ENCODE data around the gene AUTS2. TPM values are rescaled to one million over a fixed set of nuclear protein-coding genes. Genes with fewer than 3 reads are reported as not detected.

Gene AUTS2
- polyA plus RNA-seq, 1 donor from 2014 or later = 97.3 TPM

GRCh38 chr7:70730451-70731110, 1132.3 kb downstream of the AUTS2 start:
- Histone ChIP-seq H3K9me3 (ENCODE audit: low read length) (no peaks in the 10 kb centered on the region), H3K79me2 (replicated peaks; ENCODE audit: insufficient read depth, low read length) (peaks cover 88% of the 10 kb centered on the region), H3F3A (ENCODE audit: insufficient read depth, low read length, poor library complexity, severe bottlenecking) (no peaks in the 10 kb centered on the region), H3K4me3 (ENCODE audit: low read length) (no peak overlapping the region), H3K9me2 (ENCODE audit: insufficient read depth, low read length) (no peaks in the 10 kb centered on the region), H3K27me3 (ENCODE audit: insufficient read depth, low read depth, low read length) (no peaks in the 10 kb centered on the region), H3K27ac (ENCODE audit: low read length) (no peak overlapping the region), H2AFZ (ENCODE audit: low read depth, low read length) (no peak overlapping the region), H4K20me1 (ENCODE audit: insufficient read depth) (peaks cover 71% of the 10 kb centered on the region), H3K9ac (ENCODE audit: low read length) (no peak overlapping the region), H3K4me2 (ENCODE audit: low read length) (no peak overlapping the region), H3K36me3 (ENCODE audit: insufficient read depth, low read length) (no peaks in the 10 kb centered on the region)
- TF ChIP-seq EP300 (conservative IDR thresholded peaks at IDR 0.05; ENCODE audit: poor library complexity, severe bottlenecking) = no peak
- TF ChIP-seq MXI1 (conservative IDR thresholded peaks at IDR 0.05; ENCODE audit: poor library complexity, severe bottlenecking) = no peak
- no peak for TF ChIP-seq REST (IDR thresholded peaks at IDR 0.05; ENCODE audit: borderline replicate concordance)
- no peak for TF ChIP-seq CTCF (IDR thresholded peaks at IDR 0.05; ENCODE audit: poor library complexity, severe bottlenecking)
- TF ChIP-seq SMC3 (conservative IDR thresholded peaks at IDR 0.05; ENCODE audit: poor library complexity) = no peak
- TF ChIP-seq POLR2AphosphoS5 (IDR thresholded peaks at IDR 0.05) = no peak
- no peak for TF ChIP-seq TAF1 (IDR thresholded peaks at IDR 0.05; ENCODE audit: low read depth)
- TF ChIP-seq RAD21 (conservative IDR thresholded peaks at IDR 0.05) = no peak

- no peaks in the 10 kb centered on the region for H3K9me3 ChIP-seq (ENCODE audit: low read length)
- no peak overlapping the region for H3K27ac ChIP-seq (ENCODE audit: low read length)
- TF ChIP-seq CTCF (IDR thresholded peaks at IDR 0.05; ENCODE audit: poor library complexity, severe bottlenecking) (no peak), SMC3 (conservative IDR thresholded peaks at IDR 0.05; ENCODE audit: poor library complexity) (no peak), MXI1 (conservative IDR thresholded peaks at IDR 0.05; ENCODE audit: poor library complexity, severe bottlenecking) (no peak), POLR2AphosphoS5 (IDR thresholded peaks at IDR 0.05) (no peak), EP300 (conservative IDR thresholded peaks at IDR 0.05; ENCODE audit: poor library complexity, severe bottlenecking) (no peak), REST (IDR thresholded peaks at IDR 0.05; ENCODE audit: borderline replicate concordance) (no peak), RAD21 (conservative IDR thresholded peaks at IDR 0.05) (no peak), TAF1 (IDR thresholded peaks at IDR 0.05; ENCODE audit: low read depth) (no peak), EZH2 (IDR thresholded peaks at IDR 0.05; ENCODE audit: borderline replicate concordance, insufficient read depth, low read length, poor library complexity, severe bottlenecking) (no peak)
- peaks cover 88% of the 10 kb centered on the region for H3K79me2 ChIP-seq (replicated peaks; ENCODE audit: insufficient read depth, low read length)
- H2AFZ ChIP-seq (ENCODE audit: low read depth, low read length) = no peak overlapping the region
- H3K4me3 ChIP-seq (ENCODE audit: low read length) = no peak overlapping the region
- H3K9me2 ChIP-seq (ENCODE audit: insufficient read depth, low read length) = no peaks in the 10 kb centered on the region
- H3K27me3 ChIP-seq (ENCODE audit: insufficient read depth, low read depth, low read length) = no peaks in the 10 kb centered on the region
- H4K20me1 ChIP-seq (ENCODE audit: insufficient read depth) = peaks cover 72% of the 10 kb centered on the region
- no peaks in the 10 kb centered on the region for H3F3A ChIP-seq (ENCODE audit: insufficient read depth, low read length, poor library complexity, severe bottlenecking)
- no peak overlapping the region for H3K4me2 ChIP-seq (ENCODE audit: low read length)
- H3K9ac ChIP-seq (ENCODE audit: low read length) = no peak overlapping the region
- no peaks in the 10 kb centered on the region for H3K36me3 ChIP-seq (ENCODE audit: insufficient read depth, low read length)
These were observed 1134.8 kb downstream of the AUTS2 start for GRCh38 chr7:70733090-70733489.
